B cell (primary cell): ENCODE data around the gene ATG7. TPM values are rescaled to one million over a fixed set of nuclear protein-coding genes. Genes with fewer than 3 reads are reported as not detected.

Experiments used
- ATAC-seq: fragments of 200-7000 bp; cut with Tn5 transposase; one replicate; pipeline ENCODE4 v1.10.0; 2021; ENCODE audit warnings: low read depth, mild to moderate bottlenecking, moderate number of reproducible peaks, moderate library complexity
- CTCF ChIA-PET: fragments of 350-600 bp; sonication (Branson Sonifier 250); formaldehyde crosslinking; loops from one replicate; lab custom pipeline; 2021; ENCODE audit warnings: antibody characterized with exemption, inconsistent platforms; lab: Charles Lee
- POLR2A ChIA-PET: fragments of 350-600 bp; sonication (Branson Sonifier 250); formaldehyde crosslinking; loops from one replicate; lab custom pipeline; 2021; ENCODE audit warnings: antibody characterized with exemption; lab: Charles Lee
- DNase-seq: peaks from one replicate; pipeline ENCODE4 v3.0.0; 2013
- H2AFZ ChIP-seq: 2 replicates; pipeline ENCODE4 v1.6.1; 2012; ENCODE audit warnings: mild to moderate bottlenecking, low read depth, low read length; ENCODE audit not compliant: insufficient read depth, poor library complexity, severe bottlenecking
- H3K27ac ChIP-seq, 2 donors: 1 replicate in 1 of 2; 2 replicates in 1 of 2; pipeline ENCODE4 v1.5.1; 2012 to 2013; ENCODE audit warnings: low read length in 2 of 2, mild to moderate bottlenecking in 2 of 2, moderate library complexity in 1 of 2
- H3K27me3 ChIP-seq, 4 experiments: fragments of 200-600 bp in 1 of 4; sonication (generic) in 1 of 4; replicated peaks in 1 of 4; 1 replicate in 2 of 4; 2 replicates in 2 of 4; pipeline versions ENCODE4 v1.6.1 to v1.7.0; 2013 to 2016; ENCODE audit warnings: low read length in 3 of 4, mild to moderate bottlenecking in 2 of 4, mixed read lengths in 1 of 4, moderate library complexity in 1 of 4; ENCODE audit not compliant: insufficient read depth in 4 of 4, control insufficient read depth in 3 of 4; ENCODE audit errors: control extremely low read depth in 1 of 4
- H3K36me3 ChIP-seq, 2 experiments: replicated peaks in 1 of 2; 1 replicate in 1 of 2; 2 replicates in 1 of 2; pipeline versions ENCODE4 v1.6.1 to v1.7.1; 2013; ENCODE audit warnings: low read length in 1 of 2; ENCODE audit not compliant: insufficient read depth in 2 of 2, control insufficient read depth in 1 of 2; ENCODE audit errors: control extremely low read depth in 1 of 2, extremely low read depth in 1 of 2
- H3K4me1 ChIP-seq, 2 donors: fragments of 200-600 bp in 1 of 2; sonication (generic) in 1 of 2; 1 replicate in 1 of 2; 2 replicates in 1 of 2; pipeline versions ENCODE4 v1.5.1 to v1.6.1; 2013 to 2017; ENCODE audit warnings: low read length in 2 of 2; ENCODE audit not compliant: control insufficient read depth in 2 of 2, insufficient read depth in 2 of 2
- H3K4me2 ChIP-seq: replicated peaks from 2 replicates; pipeline ENCODE3; 2012; ENCODE audit warnings: mild to moderate bottlenecking, low read depth, low read length; ENCODE audit not compliant: poor library complexity, severe bottlenecking
- H3K4me3 ChIP-seq, 5 experiments: fragments of 200-600 bp in 1 of 5; sonication (generic) in 1 of 5; 1 replicate in 3 of 5; 2 replicates in 2 of 5; pipeline versions ENCODE4 v1.5.1 to v1.7.0; 2011 to 2016; ENCODE audit warnings: low read length in 4 of 5, mild to moderate bottlenecking in 4 of 5, low read depth in 2 of 5, control low read depth in 1 of 5, moderate library complexity in 1 of 5; ENCODE audit not compliant: insufficient read depth in 1 of 5; ENCODE audit errors: control extremely low read depth in 1 of 5, extremely low read depth in 1 of 5
- H3K79me2 ChIP-seq: fragments of 200-600 bp; sonication (generic); one replicate; pipeline ENCODE4 v1.6.0; 2016; ENCODE audit warnings: low read length; ENCODE audit not compliant: control insufficient read depth, insufficient read depth
- H3K9ac ChIP-seq: fragments of 200-600 bp; sonication (generic); 2 replicates; pipeline ENCODE4 v1.6.1; 2017; ENCODE audit warnings: mild to moderate bottlenecking, low read length, moderate library complexity
- H3K9me3 ChIP-seq, 3 donors: one replicate each; pipeline versions ENCODE4 v1.6.1 to v1.7.1; 2013; ENCODE audit warnings: low read length in 2 of 3; ENCODE audit not compliant: control insufficient read depth in 2 of 3, insufficient read depth in 1 of 3; ENCODE audit errors: control extremely low read depth in 1 of 3
- H4K20me1 ChIP-seq: 2 replicates; pipeline ENCODE4 v1.6.0; 2012; ENCODE audit warnings: mild to moderate bottlenecking, low read length; ENCODE audit not compliant: insufficient read depth, control insufficient read depth, poor library complexity, severe bottlenecking
- H3K27ac Mint-ChIP-seq: one replicate; pipeline ENCODE4 v1.8.0; 2021; ENCODE audit warnings: mixed read lengths
- H3K27me3 Mint-ChIP-seq: one replicate; pipeline ENCODE4 v1.8.0; 2021; ENCODE audit warnings: mixed read lengths
- H3K4me1 Mint-ChIP-seq: one replicate; pipeline ENCODE4 v1.8.0; 2021; ENCODE audit warnings: mixed read lengths
- H3K4me3 Mint-ChIP-seq: one replicate; pipeline ENCODE4 v1.8.0; 2021; ENCODE audit warnings: mixed read lengths
- H3K9me3 Mint-ChIP-seq: one replicate; pipeline ENCODE4 v1.8.0; 2022; ENCODE audit warnings: mixed read lengths; ENCODE audit not compliant: insufficient read depth
- CTCF ChIP-seq: fragments of 200-600 bp; IDR thresholded peaks from one replicate; pipeline ENCODE4 v1.8.0; 2022; ENCODE audit warnings: antibody characterized with exemption, mild to moderate bottlenecking
- EZH2 ChIP-seq: IDR thresholded peaks from 2 replicates; pipeline ENCODE4 v1.6.1; 2012; ENCODE audit warnings: borderline replicate concordance, low read depth, mild to moderate bottlenecking, moderate library complexity, low read length; ENCODE audit not compliant: insufficient read depth, poor library complexity, severe bottlenecking
- WGBS: methylation state at CpG from one replicate; pipeline ENCODE4 v1.1.5; 2013; ENCODE audit warnings: missing lambda C conversion rate; ENCODE audit not compliant: insufficient coverage; 5-methylcytosine and 5-hydroxymethylcytosine counted together
- intact Hi-C: fragments of 100-400 bp; cut with micrococcal nuclease; formaldehyde crosslinking; loops from one replicate; pipeline ENCODE4 v1.10.0; 2022
- polyA plus RNA-seq: library from polyadenylated mRNA; depleted of rRNA; stranded (reverse); fragments of >200 nt; gene quantifications from 2 replicates; pipeline ENCODE4 v1.2.3, GENCODE V29; 2012
- total RNA-seq, 2 donors: library from RNA; stranded (reverse); fragments of 120-200 nt in 1 of 2; gene quantifications; 1 replicate in 1 of 2; 2 replicates in 1 of 2; pipeline versions ENCODE4 v1.2.3 to v1.2.4, GENCODE V29; 2013 to 2022

ATG7 gene
- total and polyA plus RNA-seq, 2 donors (not counting 1 experiment from before 2014, with no cell fraction given) = 13.9 to 66.4 TPM

GRCh38 chr3:11239796-11240195 is 32.4 kb upstream of the ATG7 start:
- Histone ChIP-seq H3K79me2 (no peaks in the 10 kb centered on the region), H4K20me1 (no peaks in the 10 kb centered on the region), H3K9me3 (peaks cover 0 to 6% (median 2%) of the 10 kb centered on the region in 3 donors), H3K27ac (no peak overlapping the region), H3K36me3 (no peaks in the 10 kb centered on the region), H3K4me2 (no peak overlapping the region), H3K9ac (no peak overlapping the region), H3K4me3 (no peak overlapping the region), H3K4me1 (no peaks in the 10 kb centered on the region), H2AFZ (no peak overlapping the region), H3K27me3 (peaks cover 0 to 5% (median 4%) of the 10 kb centered on the region in 4 experiments)
- TF ChIP-seq CTCF = no peak
- no peak for TF ChIP-seq EZH2
- ChIA-PET POLR2A (no interaction called here), CTCF (interaction anchor here (1.0 to 9.9 kb wide), 3 partner anchors 27 to 98 kb away, joined by 3 to 241 read pairs (median 5); no protein-coding TSS in a partner anchor)
- H3K27ac Mint-ChIP-seq = no peak overlapping the region
- H3K27me3 Mint-ChIP-seq = peaks cover 13% of the 10 kb centered on the region
- no peaks in the 10 kb centered on the region for H3K4me1 Mint-ChIP-seq
- ATAC-seq (no peak), DNase-seq (no peak)
- intact Hi-C loops = loop anchor here (5.0 kb wide), 1 partner anchor 563 kb away; no protein-coding TSS in a partner anchor
- H3K4me3 Mint-ChIP-seq = no peak overlapping the region
- 100% methylated on average over 1 of the region's 1 CpG for WGBS
- H3K9me3 Mint-ChIP-seq = peaks cover 2% of the 10 kb centered on the region

- Histone ChIP-seq H3K9me3 (peaks cover 0 to 6% (median 2%) of the 10 kb centered on the region in 3 donors), H3K27me3 (peaks cover 0 to 4% (median 3%) of the 10 kb centered on the region in 4 experiments), H3K4me2 (no peak overlapping the region), H3K79me2 (no peaks in the 10 kb centered on the region), H3K27ac (no peak overlapping the region), H2AFZ (no peak overlapping the region), H3K4me1 (no peaks in the 10 kb centered on the region), H4K20me1 (no peaks in the 10 kb centered on the region), H3K36me3 (no peaks in the 10 kb centered on the region), H3K9ac (no peak overlapping the region), H3K4me3 (no peak overlapping the region)
- Mint-ChIP-seq H3K27me3 (peaks cover 13% of the 10 kb centered on the region), H3K27ac (no peak overlapping the region), H3K4me3 (no peak overlapping the region), H3K9me3 (peaks cover 2% of the 10 kb centered on the region), H3K4me1 (no peaks in the 10 kb centered on the region)
- ChIA-PET POLR2A (no interaction called here), CTCF (interaction anchor here (1.4 to 9.9 kb wide), 2 partner anchors 94 to 97 kb away, joined by 7 to 241 read pairs; no protein-coding TSS in a partner anchor)
- ATAC-seq = no peak
- intact Hi-C loops = no loop called here
- no peak for DNase-seq
- no peak for TF ChIP-seq CTCF
- WGBS = 80% methylated on average over 1 of the region's 1 CpG
Observed at GRCh38 chr3:11240496-11240895, 31.7 kb upstream of the ATG7 start.
